Measurements from ENCODE around the gene INPP4B. TPM values are rescaled to one million over a fixed set of nuclear protein-coding genes. Genes with fewer than 3 reads are reported as not detected.

Gene INPP4B
- total RNA-seq, 2 experiments from 2014 or later = 35.4 to 43.0 TPM

DNA sequence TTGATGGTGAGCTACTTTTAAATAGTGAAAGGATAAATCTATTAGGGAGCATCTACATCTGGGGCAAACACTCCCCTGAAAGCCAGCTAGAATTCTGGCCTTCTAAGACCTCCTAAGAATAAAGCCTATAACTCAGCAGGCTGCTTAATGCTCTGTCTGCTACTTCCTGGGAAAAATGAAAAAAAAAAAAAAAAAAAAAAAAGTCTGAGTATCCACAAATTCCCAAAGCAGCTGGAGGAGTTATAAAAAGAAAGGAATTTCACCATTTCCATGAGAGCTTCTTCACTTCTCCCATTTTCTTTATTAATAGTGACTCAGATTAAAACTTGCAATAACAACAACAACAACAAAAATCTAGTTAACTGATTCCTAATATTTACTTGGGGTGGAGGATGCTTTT lies 511.2 kb downstream of the INPP4B start:
- POLR2A ChIA-PET = no interaction called here
- Mint-ChIP-seq H3K9me3 (no peaks in the 10 kb centered on the region), H3K27me3 (no peaks in the 10 kb centered on the region), H3K36me3 (peaks cover 27% of the 10 kb centered on the region), H3K4me1 (peaks cover 4% of the 10 kb centered on the region), H3K4me3 (no peak overlapping the region), H3K27ac (no peak overlapping the region)
- DNase-seq (no peak), ATAC-seq (ENCODE audit: low read depth) (no peak)

DNA sequence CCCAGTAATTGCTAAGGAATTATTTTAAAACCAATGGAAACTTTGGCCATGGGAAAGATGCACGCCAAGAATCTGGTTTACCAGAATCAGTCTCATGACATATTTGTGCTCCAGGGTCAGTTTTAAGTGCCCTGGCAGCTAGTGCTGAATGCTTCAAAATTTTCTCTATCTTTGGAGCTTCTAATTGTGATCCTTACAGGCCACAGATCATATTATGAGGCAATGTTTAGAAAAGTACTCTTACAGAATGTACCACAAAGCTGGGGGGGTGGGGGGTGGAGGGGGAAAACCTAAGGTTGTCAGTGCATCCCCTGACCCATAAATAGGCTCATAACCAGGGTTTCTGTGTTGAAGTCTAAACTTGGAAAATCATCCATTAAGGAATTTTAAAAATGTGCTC lies 514.5 kb downstream of the INPP4B start:
- peaks cover 2% of the 10 kb centered on the region for H3K4me1 Mint-ChIP-seq
- POLR2A ChIA-PET = no interaction called here
- no peak overlapping the region for H3K4me3 Mint-ChIP-seq
- DNase-seq = no peak
- peaks cover 19% of the 10 kb centered on the region for H3K36me3 Mint-ChIP-seq
- ATAC-seq (ENCODE audit: low read depth) = no peak
- peaks cover 1% of the 10 kb centered on the region for H3K9me3 Mint-ChIP-seq
- H3K27me3 Mint-ChIP-seq = no peaks in the 10 kb centered on the region
- no peak overlapping the region for H3K27ac Mint-ChIP-seq

DNA sequence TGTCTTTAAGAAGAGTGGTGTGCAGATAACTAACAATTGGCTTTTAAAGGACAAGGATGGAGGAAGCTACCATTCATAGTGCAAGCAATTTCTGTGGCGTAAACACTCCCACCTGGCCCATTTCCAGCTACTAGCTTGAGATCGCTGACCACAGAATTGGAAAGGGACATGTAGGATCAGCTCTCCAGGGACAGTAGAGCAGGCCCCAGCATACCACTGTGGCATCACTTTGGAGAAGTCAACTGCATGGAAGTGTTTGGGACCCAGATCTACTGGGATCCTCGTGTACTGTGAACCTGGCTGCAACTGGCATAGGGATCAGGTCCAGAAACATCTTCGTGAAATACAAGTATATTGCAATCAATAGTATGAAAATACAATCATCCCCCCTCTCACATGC lies 515.0 kb downstream of the INPP4B start:
- H3K27ac Mint-ChIP-seq = no peak overlapping the region
- peaks cover 17% of the 10 kb centered on the region for H3K36me3 Mint-ChIP-seq
- no peak overlapping the region for H3K4me3 Mint-ChIP-seq
- peaks cover 1% of the 10 kb centered on the region for H3K9me3 Mint-ChIP-seq
- POLR2A ChIA-PET = no interaction called here
- DNase-seq = no peak
- H3K27me3 Mint-ChIP-seq = no peaks in the 10 kb centered on the region
- ATAC-seq (ENCODE audit: low read depth) = no peak
- peaks cover 2% of the 10 kb centered on the region for H3K4me1 Mint-ChIP-seq

DNA sequence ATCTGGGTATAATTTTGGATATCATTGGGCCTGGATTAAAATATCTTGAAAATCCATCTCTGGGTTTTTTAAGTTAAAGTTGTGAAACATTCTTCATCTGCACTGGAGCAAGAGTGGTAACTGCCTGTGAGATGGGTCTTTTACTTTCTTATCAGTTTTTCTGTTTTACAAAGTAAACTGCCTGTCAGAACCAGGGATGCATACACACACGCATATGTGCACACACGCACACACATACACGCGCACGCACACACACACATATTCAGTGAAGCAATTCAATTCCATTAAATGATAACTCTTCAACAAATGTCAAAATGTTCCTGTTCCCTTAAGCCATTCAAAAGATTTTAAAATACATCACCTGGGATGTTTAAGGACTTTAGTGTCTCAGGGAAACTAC lies 515.8 kb downstream of the INPP4B start:
- Mint-ChIP-seq H3K4me1 (peaks cover 5% of the 10 kb centered on the region), H3K27ac (no peak overlapping the region)

DNA sequence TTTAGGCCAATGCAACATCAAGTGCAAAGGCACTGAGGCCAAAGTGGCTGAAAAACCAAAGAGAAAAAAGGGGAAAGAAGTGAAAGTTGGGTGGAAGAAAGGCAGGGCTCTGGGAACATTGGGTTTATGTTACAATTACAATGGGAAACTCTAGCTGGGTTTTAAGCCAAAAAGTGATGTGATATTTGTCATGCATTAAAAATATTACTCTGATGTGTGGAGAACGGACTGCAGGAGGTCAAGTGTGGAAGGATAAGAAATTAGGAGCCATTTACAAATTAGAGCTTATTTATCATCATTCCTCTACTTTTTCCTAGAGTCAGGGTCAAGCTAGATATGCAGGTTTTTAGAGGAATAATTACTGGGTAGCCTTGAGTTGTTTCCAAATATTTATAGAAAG lies 516.8 kb downstream of the INPP4B start:
- ATAC-seq (ENCODE audit: low read depth) (no peak), DNase-seq (no peak)
- POLR2A ChIA-PET = no interaction called here
- Mint-ChIP-seq H3K36me3 (peaks cover 13% of the 10 kb centered on the region), H3K27ac (no peak overlapping the region), H3K27me3 (no peaks in the 10 kb centered on the region), H3K4me3 (no peak overlapping the region), H3K9me3 (peaks cover 3% of the 10 kb centered on the region), H3K4me1 (peaks cover 5% of the 10 kb centered on the region)

More for the DNA sequence above, 515.8 kb downstream of the INPP4B start:
- POLR2A ChIA-PET = no interaction called here
- Mint-ChIP-seq H3K9me3 (peaks cover 3% of the 10 kb centered on the region), H3K36me3 (peaks cover 15% of the 10 kb centered on the region), H3K4me3 (no peak overlapping the region), H3K27me3 (no peaks in the 10 kb centered on the region)
- DNase-seq = no peak
- no peak for ATAC-seq (ENCODE audit: low read depth)

DNA sequence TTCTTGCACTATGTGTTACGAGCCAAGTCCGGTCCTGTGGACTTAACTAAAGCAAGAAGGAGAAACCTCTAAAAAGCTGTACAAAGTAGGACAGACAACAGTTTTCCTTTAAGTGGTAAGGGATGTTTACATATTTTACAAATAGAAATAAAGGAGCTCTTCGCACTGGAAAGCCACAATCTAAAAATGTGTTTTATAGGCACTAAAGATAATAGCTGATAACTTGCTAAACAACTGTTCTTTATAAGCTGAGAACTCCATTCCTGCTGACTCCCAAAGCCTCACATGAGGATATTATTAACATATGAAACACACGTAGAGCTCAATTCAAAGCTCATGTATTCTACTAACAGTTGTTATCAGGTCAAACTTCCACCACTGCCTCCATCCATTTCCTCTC lies 519.9 kb downstream of the INPP4B start:
- POLR2A ChIA-PET = no interaction called here
- Mint-ChIP-seq H3K27ac (no peak overlapping the region), H3K36me3 (peaks cover 25% of the 10 kb centered on the region), H3K4me3 (no peak overlapping the region), H3K4me1 (peaks cover 3% of the 10 kb centered on the region), H3K9me3 (peaks cover 6% of the 10 kb centered on the region), H3K27me3 (no peaks in the 10 kb centered on the region)
- ATAC-seq (ENCODE audit: low read depth) (no peak), DNase-seq (no peak)

DNA sequence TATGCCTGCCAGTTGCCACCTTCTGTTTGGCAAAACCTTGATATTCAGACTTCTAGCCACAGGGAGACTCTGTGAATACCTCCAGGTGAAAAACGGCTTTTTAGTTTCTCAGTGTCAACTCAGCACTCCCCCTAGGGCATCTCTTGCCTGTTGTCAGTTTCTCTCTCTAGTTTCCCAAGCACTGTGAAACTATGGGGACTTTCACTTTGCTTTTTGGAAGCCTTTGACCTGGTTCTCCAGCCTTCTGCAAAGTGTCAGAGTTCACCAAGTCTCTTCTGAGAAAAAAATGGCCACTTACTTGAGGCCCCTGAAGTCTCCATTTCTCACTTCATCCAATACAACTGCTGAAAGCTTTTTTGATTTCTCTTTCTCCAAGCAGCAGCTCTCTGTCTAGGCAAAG lies 521.5 kb downstream of the INPP4B start:
- DNase-seq (no peak), ATAC-seq (ENCODE audit: low read depth) (no peak)
- Mint-ChIP-seq H3K27me3 (no peaks in the 10 kb centered on the region), H3K9me3 (peaks cover 6% of the 10 kb centered on the region), H3K4me1 (peaks cover 4% of the 10 kb centered on the region), H3K27ac (no peak overlapping the region), H3K36me3 (peaks cover 37% of the 10 kb centered on the region), H3K4me3 (no peak overlapping the region)
- POLR2A ChIA-PET = no interaction called here

DNA sequence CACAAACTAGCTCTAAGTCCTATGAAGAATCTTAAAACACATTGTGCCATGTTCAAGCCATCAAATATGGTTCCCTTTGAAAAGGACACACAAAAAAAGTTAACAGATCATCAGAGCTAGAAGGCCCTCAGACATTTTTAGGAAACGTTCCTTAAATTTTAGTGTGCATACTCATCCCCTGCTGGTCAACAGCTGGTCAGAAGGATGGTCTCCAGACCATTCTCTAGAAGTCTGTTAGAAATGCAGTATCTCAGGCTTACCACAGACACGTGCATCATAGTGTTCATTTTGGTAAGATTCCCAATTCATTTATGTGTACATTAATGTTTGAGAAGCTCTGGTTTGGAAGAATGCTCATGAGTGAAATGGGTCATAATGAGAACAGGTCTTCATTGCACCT lies 523.1 kb downstream of the INPP4B start:
- ATAC-seq (ENCODE audit: low read depth) (no peak), DNase-seq (no peak)
- POLR2A ChIA-PET = interaction anchor here (0.7 kb wide), 1 partner anchor 26 kb away, joined by 6 read pairs; no protein-coding TSS in a partner anchor
- Mint-ChIP-seq H3K9me3 (peaks cover 6% of the 10 kb centered on the region), H3K4me1 (peaks cover 7% of the 10 kb centered on the region), H3K27ac (no peak overlapping the region), H3K27me3 (no peaks in the 10 kb centered on the region), H3K36me3 (peaks cover 41% of the 10 kb centered on the region), H3K4me3 (no peak overlapping the region)

DNA sequence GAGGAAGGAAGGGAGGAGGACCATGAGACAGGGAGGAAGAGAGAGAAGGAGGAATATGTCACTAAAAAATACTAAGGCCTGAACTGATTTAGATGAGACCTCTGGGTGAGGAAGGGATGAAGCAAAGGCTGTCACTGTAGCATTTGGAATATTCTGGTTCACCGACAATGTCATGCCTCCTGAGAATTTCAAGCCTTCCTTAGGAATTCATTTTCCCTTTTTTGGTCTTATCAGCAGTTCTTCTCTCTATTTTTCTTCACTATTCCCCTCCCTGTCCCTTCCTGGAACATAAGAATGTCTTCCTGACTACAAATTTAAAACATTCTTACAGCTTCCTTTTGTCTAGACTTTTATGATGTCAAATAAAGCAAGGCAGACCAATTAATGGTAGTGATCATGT lies 527.8 kb downstream of the INPP4B start:
- POLR2A ChIA-PET = no interaction called here
- Mint-ChIP-seq H3K27me3 (no peaks in the 10 kb centered on the region), H3K4me1 (peaks cover 23% of the 10 kb centered on the region), H3K9me3 (peaks cover 5% of the 10 kb centered on the region), H3K27ac (no peak overlapping the region), H3K36me3 (peaks cover 53% of the 10 kb centered on the region), H3K4me3 (no peak overlapping the region)
- DNase-seq (no peak), ATAC-seq (ENCODE audit: low read depth) (no peak)

DNA sequence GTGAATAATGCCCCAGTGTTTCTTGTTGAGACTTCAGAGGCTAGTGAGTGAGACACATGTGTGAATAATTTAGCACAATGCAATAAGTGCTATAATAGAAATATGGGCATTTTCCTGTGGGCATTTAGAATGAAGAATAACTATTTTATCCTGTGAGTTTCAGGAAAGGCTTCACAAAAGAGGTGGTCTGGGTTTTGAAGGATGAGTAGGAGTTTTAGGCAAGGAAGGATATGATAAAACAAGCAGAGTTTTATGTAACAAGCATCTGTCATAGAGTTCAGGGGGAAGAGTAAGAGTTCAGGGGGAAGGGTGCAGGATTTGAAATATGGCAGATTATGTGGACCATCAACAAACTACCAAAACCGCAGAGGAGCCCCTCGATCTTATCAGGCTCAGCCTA lies 529.2 kb downstream of the INPP4B start:
- H3K36me3 Mint-ChIP-seq = peaks cover 61% of the 10 kb centered on the region
- H3K27me3 Mint-ChIP-seq = no peaks in the 10 kb centered on the region
- peaks cover 29% of the 10 kb centered on the region for H3K4me1 Mint-ChIP-seq
- H3K27ac Mint-ChIP-seq = no peak overlapping the region
- peaks cover 5% of the 10 kb centered on the region for H3K9me3 Mint-ChIP-seq
- no peak overlapping the region for H3K4me3 Mint-ChIP-seq
- DNase-seq (no peak), ATAC-seq (ENCODE audit: low read depth) (no peak)
- POLR2A ChIA-PET = no interaction called here

DNA sequence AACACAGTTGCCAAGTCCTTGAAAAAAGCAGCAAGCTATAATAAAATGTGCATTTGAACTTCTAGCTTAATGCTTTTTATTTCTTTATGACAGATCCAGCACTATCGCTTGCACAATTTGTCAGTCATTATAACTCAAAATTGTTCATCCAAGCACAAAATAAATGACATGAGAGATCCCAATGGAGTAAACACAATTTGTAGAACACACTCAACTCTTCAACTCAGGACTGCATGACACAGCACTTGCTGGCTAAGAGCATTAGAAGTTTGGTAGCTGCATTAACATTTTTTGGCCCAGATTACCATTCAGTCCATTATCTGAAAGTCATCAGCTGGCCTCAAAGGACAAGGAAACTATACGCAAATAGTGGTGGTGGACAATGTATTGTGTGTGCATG lies 530.1 kb downstream of the INPP4B start:
- peaks cover 1% of the 10 kb centered on the region for H3K9me3 Mint-ChIP-seq
- H3K4me1 Mint-ChIP-seq = peaks cover 29% of the 10 kb centered on the region
- POLR2A ChIA-PET = no interaction called here
- no peak for ATAC-seq (ENCODE audit: low read depth)
- no peak for DNase-seq
- no peak overlapping the region for H3K4me3 Mint-ChIP-seq
- no peaks in the 10 kb centered on the region for H3K27me3 Mint-ChIP-seq
- no peak overlapping the region for H3K27ac Mint-ChIP-seq
- peaks cover 60% of the 10 kb centered on the region for H3K36me3 Mint-ChIP-seq

DNA sequence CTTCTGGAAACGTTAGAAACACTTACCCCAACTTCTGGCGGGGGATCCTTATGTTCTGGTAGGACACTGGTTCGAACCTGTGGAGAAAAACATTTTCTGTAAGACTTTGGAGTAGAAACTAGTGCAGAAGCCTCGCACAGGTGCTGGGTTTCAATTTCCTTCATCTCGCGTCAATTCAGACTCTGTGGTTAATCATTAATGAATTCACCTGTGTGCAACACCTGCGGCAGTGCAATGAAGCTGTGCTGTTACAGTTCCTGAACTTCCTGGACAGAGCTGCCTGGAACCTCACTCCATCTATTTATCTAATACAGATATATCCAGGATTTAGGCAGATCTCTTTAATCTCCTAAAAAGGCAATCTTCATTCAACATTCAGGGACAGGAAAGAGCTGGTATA lies 531.4 kb downstream of the INPP4B start:
- no peaks in the 10 kb centered on the region for H3K27me3 Mint-ChIP-seq

DNA sequence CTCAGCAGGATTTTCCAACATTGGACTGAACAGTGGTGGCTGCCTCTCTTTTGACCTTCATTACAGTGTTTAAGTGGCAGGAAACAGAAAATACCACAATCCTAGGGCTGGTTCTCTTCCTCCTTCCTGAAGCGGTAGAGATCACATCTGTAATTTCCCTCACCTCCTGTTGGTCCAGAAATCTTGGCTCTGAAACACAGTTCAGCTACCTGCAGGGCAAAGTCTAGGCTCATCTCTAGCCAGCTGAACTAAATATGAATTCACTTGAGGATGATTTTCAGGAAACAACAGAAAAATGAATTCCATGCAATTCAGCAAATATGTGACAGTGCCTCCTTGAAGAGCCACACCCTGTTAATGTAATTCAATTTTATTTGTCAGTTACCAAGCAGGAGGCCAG lies 531.9 kb downstream of the INPP4B start:
- POLR2A ChIA-PET = no interaction called here
- no peaks in the 10 kb centered on the region for H3K27me3 Mint-ChIP-seq
- peak; percentile 42 for ATAC-seq (ENCODE audit: low read depth)
- peaks cover 52% of the 10 kb centered on the region for H3K36me3 Mint-ChIP-seq
- peak overlapping the region; percentile 43 for H3K27ac Mint-ChIP-seq
- H3K4me1 Mint-ChIP-seq = peaks cover 26% of the 10 kb centered on the region
- DNase-seq = no peak
- H3K4me3 Mint-ChIP-seq = no peak overlapping the region
- no peaks in the 10 kb centered on the region for H3K9me3 Mint-ChIP-seq

More for the DNA sequence above, 531.4 kb downstream of the INPP4B start:
- H3K36me3 Mint-ChIP-seq = peaks cover 54% of the 10 kb centered on the region
- H3K9me3 Mint-ChIP-seq = peaks cover 1% of the 10 kb centered on the region
- POLR2A ChIA-PET = no interaction called here
- H3K4me1 Mint-ChIP-seq = peaks cover 29% of the 10 kb centered on the region
- no peak overlapping the region for H3K27ac Mint-ChIP-seq
- DNase-seq (no peak), ATAC-seq (ENCODE audit: low read depth) (no peak)
- no peak overlapping the region for H3K4me3 Mint-ChIP-seq

DNA sequence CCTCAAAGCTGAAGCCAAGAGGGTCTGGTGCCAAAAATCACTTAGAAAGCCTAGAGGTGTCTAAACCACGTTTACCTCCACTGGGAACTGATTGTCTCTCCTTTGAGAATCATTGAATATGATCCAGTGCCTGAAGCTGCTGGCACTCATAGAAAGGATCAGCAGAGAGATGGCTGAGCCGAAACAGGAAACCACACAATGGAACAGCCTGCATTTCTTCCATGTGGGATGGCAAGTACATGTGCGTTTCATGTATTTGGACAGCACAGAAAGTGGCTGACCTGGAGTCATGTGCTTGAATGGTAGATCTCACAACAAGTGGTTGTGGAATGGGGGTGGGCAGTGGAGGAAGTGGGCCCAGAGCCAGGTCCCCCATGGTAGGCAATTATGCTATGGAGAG lies 533.7 kb downstream of the INPP4B start:
- Mint-ChIP-seq H3K27me3 (no peaks in the 10 kb centered on the region), H3K4me1 (peaks cover 24% of the 10 kb centered on the region), H3K27ac (no peak overlapping the region), H3K4me3 (no peak overlapping the region), H3K9me3 (no peaks in the 10 kb centered on the region), H3K36me3 (peaks cover 46% of the 10 kb centered on the region)
- POLR2A ChIA-PET = no interaction called here
- ATAC-seq (ENCODE audit: low read depth) (no peak), DNase-seq (no peak)

DNA sequence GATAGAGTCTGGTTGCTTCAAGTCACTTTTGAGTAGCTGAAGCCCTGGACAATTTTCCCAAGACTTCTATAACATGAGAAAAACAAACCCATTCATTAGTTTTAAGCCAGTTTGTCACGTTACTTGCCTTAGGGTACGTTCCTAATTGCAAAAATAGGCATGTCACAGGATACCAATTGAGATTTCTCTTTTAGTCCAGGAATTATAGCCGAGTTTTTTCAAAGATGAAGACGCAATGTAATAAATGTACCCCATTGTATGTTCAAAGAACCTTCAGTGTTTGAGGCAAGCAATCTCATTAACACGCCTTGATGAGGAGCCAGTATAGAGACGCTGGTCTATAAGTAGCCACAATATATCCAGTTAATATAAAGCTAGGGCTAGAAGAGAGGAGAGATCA lies 534.2 kb downstream of the INPP4B start:
- POLR2A ChIA-PET = no interaction called here
- Mint-ChIP-seq H3K27me3 (no peaks in the 10 kb centered on the region), H3K4me1 (peaks cover 23% of the 10 kb centered on the region), H3K9me3 (no peaks in the 10 kb centered on the region), H3K27ac (no peak overlapping the region), H3K4me3 (no peak overlapping the region), H3K36me3 (peaks cover 44% of the 10 kb centered on the region)
- DNase-seq (no peak), ATAC-seq (ENCODE audit: low read depth) (no peak)

All from activated naive CD8-positive, alpha-beta T cell treated with anti-CD3 and anti-CD28 coated beads, Interleukin-2, amount 10 ng/mL, durations not matched to agents 7 days and 5 days (primary cell).